ENCODE measurements around the gene CHRNB1. TPM values are rescaled to one million over a fixed set of nuclear protein-coding genes. Genes with fewer than 3 reads are reported as not detected.
A peak's percentile ranks its signal among the peaks of the same experiment; 100 is the strongest.

CHRNB1 gene
- total RNA-seq, 1 donor from 2014 or later, result 7.2 TPM

DNA sequence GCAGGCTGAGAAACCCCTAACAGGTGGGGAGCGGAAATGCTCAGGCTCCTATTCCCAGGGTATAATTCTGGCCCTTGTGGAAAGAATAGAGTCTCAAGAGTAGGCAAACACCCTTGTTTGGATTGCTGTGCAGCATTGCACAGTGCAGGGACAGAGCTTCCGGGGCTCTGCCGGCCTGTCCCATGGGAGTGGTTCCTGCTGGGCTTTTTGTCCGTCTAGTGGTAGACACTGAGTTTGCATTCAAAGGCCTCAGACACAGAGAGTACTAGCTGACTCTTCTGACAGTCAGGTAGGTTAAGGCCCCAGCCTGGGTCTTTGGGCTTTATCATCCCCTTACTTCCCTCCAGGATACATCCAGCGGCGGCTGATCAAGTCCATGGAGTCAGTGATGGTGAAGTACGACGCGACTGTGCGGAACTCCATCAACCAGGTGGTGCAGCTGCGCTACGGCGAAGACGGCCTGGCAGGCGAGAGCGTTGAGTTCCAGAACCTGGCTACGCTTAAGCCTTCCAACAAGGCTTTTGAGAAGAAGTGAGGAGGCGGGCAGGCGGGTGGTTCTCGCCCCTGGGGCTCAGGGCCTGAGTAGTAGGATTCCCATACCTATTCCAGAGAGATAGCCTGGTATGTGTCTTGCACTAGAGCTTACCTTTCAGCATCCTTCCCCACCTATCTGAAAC is 57.4 kb downstream of the CHRNB1 start:
- intact Hi-C loops (cut with micrococcal nuclease), result no loop called here
- Mint-ChIP-seq H3K27me3 (no peaks in the 10 kb centered on the region), H3K4me1 (no peaks in the 10 kb centered on the region), H3K9me3 (no peaks in the 10 kb centered on the region), H3K27ac (no peak overlapping the region), H3K4me3 (no peak overlapping the region), H3K36me3 (ENCODE audit: low read depth) (peaks cover 69% of the 10 kb centered on the region)
- DNase-seq, result no peak

DNA sequence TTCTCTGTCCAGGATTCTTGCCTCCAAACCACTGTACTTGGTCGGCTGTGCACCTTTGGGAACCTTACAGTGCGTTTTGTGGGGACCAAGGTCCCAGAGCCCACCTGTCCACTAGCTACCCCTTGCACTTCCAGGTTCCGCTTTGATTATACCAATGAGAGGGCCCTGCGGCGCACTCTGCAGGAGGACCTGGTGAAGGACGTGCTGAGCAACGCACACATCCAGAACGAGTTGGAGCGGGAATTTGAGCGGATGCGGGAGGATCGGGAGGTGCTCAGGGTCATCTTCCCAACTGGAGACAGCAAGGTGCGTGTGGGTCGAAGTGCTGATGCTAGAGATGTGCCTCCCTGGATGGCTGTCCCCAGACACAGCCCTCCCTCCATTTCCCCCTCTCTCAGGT is 58.1 kb downstream of the CHRNB1 start:
- peak; percentile 71 for DNase-seq
- H3K27ac Mint-ChIP-seq, result no peak overlapping the region
- intact Hi-C loops (cut with micrococcal nuclease), result no loop called here
- H3K36me3 Mint-ChIP-seq (ENCODE audit: low read depth), result peaks cover 72% of the 10 kb centered on the region
- H3K4me3 Mint-ChIP-seq, result no peak overlapping the region
- H3K9me3 Mint-ChIP-seq, result no peaks in the 10 kb centered on the region
- no peaks in the 10 kb centered on the region for H3K4me1 Mint-ChIP-seq
- H3K27me3 Mint-ChIP-seq, result no peaks in the 10 kb centered on the region

DNA sequence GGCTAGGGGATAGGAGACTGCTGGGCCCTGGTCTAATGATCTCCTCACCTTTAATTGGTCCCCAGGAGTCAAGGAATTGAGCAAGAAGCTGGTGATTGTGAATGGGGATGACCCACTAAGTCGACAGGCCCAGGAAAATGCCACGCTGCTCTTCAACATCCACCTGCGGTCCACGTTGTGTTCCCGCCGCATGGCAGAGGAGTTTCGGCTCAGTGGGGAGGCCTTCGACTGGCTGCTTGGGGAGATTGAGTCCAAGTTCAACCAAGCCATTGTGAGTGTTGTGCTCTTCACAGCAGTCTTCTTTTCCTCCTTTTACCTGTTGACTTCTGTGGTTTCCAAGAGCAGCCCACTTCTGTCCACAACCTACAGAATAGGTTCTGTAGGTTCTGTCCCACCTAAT is 58.7 kb downstream of the CHRNB1 start:
- Mint-ChIP-seq H3K27ac (no peak overlapping the region), H3K4me1 (no peaks in the 10 kb centered on the region), H3K27me3 (no peaks in the 10 kb centered on the region), H3K9me3 (no peaks in the 10 kb centered on the region), H3K4me3 (no peak overlapping the region), H3K36me3 (ENCODE audit: low read depth) (peaks cover 74% of the 10 kb centered on the region)
- DNase-seq, result no peak
- intact Hi-C loops (cut with micrococcal nuclease), result no loop called here

Other genes starting within 250 kb of the CHRNB1 start
- 12.4 and 14.0 TPM in 2 replicates for gene DLG4, start 225.2 kb upstream of the CHRNB1 start, total RNA-seq
- 244 and 267 TPM in 2 replicates for gene ACADVL, start 225.1 kb upstream of the CHRNB1 start, total RNA-seq
- 71.1 and 77.7 TPM in 2 replicates for gene DVL2, start 210.5 kb upstream of the CHRNB1 start, total RNA-seq
- gene PHF23, start 205.6 kb upstream of the CHRNB1 start, total RNA-seq, result 46.2 and 51.7 TPM in 2 replicates
- gene GABARAP, start 202.6 kb upstream of the CHRNB1 start, total RNA-seq, result 124 and 126 TPM in 2 replicates
- gene CTDNEP1, start 193.3 kb upstream of the CHRNB1 start, total RNA-seq, result 188 and 190 TPM in 2 replicates
- 74.3 and 76.8 TPM in 2 replicates for gene ELP5, start 192.8 kb upstream of the CHRNB1 start, total RNA-seq
- 0.31 and 0.40 TPM in 2 replicates for gene CLDN7, start 182.6 kb upstream of the CHRNB1 start, total RNA-seq
- 0.17 and 0.37 TPM in 2 replicates for gene SLC2A4, start 163.3 kb upstream of the CHRNB1 start, total RNA-seq
- gene YBX2, start 150.4 kb upstream of the CHRNB1 start, total RNA-seq, result 0.21 and 0.33 TPM in 2 replicates
- 1,303 and 1,327 TPM in 2 replicates for gene EIF5A, start 137.4 kb upstream of the CHRNB1 start, total RNA-seq
- 51.5 and 56.2 TPM in 2 replicates for gene GPS2, start 129.7 kb upstream of the CHRNB1 start, total RNA-seq
- 59.3 and 59.6 TPM in 2 replicates for gene NEURL4, start 115.7 kb upstream of the CHRNB1 start, total RNA-seq
- 262 and 275 TPM in 2 replicates for gene ACAP1, start 108.5 kb upstream of the CHRNB1 start, total RNA-seq
- gene KCTD11, start 92.9 kb upstream of the CHRNB1 start, total RNA-seq, result 7.0 and 7.6 TPM in 2 replicates
- gene TMEM95, start 89.9 kb upstream of the CHRNB1 start, total RNA-seq, result not detected in 2 replicates
- 5.3 and 5.5 TPM in 2 replicates for gene TNK1, start 64.0 kb upstream of the CHRNB1 start, total RNA-seq
- gene PLSCR3, start 50.5 kb upstream of the CHRNB1 start, total RNA-seq, result 75.5 and 79.8 TPM in 2 replicates
- 47.4 and 59.3 TPM in 2 replicates for gene TMEM256, start 41.0 kb upstream of the CHRNB1 start, total RNA-seq
- 2.9 and 3.0 TPM in 2 replicates for gene NLGN2, start 37.2 kb upstream of the CHRNB1 start, total RNA-seq
- gene SPEM1, start 24.7 kb upstream of the CHRNB1 start, total RNA-seq, result not detected in 2 replicates
- not detected in 2 replicates for gene SPEM2, start 19.4 kb upstream of the CHRNB1 start, total RNA-seq
- gene SPEM3, start 16.2 kb upstream of the CHRNB1 start, total RNA-seq, result not detected in 2 replicates
- gene TMEM102, start 9.6 kb upstream of the CHRNB1 start, total RNA-seq, result 12.8 and 12.9 TPM in 2 replicates
- gene FGF11, start 5.5 kb upstream of the CHRNB1 start, total RNA-seq, result 9.4 and 9.5 TPM in 2 replicates
- 16.0 and 16.1 TPM in 2 replicates for gene ZBTB4, start 34.6 kb downstream of the CHRNB1 start, total RNA-seq
- not detected in 2 replicates for gene SLC35G6, start 36.4 kb downstream of the CHRNB1 start, total RNA-seq
- 226 and 230 TPM in 2 replicates for gene POLR2A, start 39.3 kb downstream of the CHRNB1 start, total RNA-seq
- 21.5 and 21.8 TPM in 2 replicates for gene TNFSF12, start 104.0 kb downstream of the CHRNB1 start, total RNA-seq
- gene TNFSF13, start 113.7 kb downstream of the CHRNB1 start, total RNA-seq, result 2.4 and 3.5 TPM in 2 replicates
- 89.7 and 93.0 TPM in 2 replicates for gene SENP3, start 116.9 kb downstream of the CHRNB1 start, total RNA-seq
- 3.2 and 3.5 TPM in 2 replicates for gene CD68, start 134.6 kb downstream of the CHRNB1 start, total RNA-seq
- gene MPDU1, start 138.8 kb downstream of the CHRNB1 start, total RNA-seq, result 92.5 and 104 TPM in 2 replicates
- 0.43 TPM in 1 of 2 replicates, not detected in the other for gene SOX15, start 145.0 kb downstream of the CHRNB1 start, total RNA-seq
- 62.6 and 64.4 TPM in 2 replicates for gene FXR2, start 169.8 kb downstream of the CHRNB1 start, total RNA-seq
- 16.5 and 17.7 TPM in 2 replicates for gene SAT2, start 182.8 kb downstream of the CHRNB1 start, total RNA-seq
- gene SHBG, start 185.1 kb downstream of the CHRNB1 start, total RNA-seq, result not detected in 2 replicates
- gene ATP1B2, start 205.9 kb downstream of the CHRNB1 start, total RNA-seq, result 0.14 and 0.37 TPM in 2 replicates
- 177 and 178 TPM in 2 replicates for gene TP53, start 242.4 kb downstream of the CHRNB1 start, total RNA-seq
- 33.8 and 35.0 TPM in 2 replicates for gene WRAP53, start 243.4 kb downstream of the CHRNB1 start, total RNA-seq